HG03342 (cell line): ENCODE results near the gene AKAP7.
"Not testable (repeated sequence)": the region's sequence is repeated elsewhere in the genome, so short reads cannot be mapped to it uniquely, and the experiment has no call there.

Source experiments
- ATAC-seq: cut with Tn5 transposase; IDR thresholded peaks from one replicate; pipeline ENCODE4 v1.9.1; 2021; ENCODE audit warnings: mild to moderate bottlenecking, moderate library complexity; ENCODE audit not compliant: unreplicated experiment

Gene AKAP7

DNA sequence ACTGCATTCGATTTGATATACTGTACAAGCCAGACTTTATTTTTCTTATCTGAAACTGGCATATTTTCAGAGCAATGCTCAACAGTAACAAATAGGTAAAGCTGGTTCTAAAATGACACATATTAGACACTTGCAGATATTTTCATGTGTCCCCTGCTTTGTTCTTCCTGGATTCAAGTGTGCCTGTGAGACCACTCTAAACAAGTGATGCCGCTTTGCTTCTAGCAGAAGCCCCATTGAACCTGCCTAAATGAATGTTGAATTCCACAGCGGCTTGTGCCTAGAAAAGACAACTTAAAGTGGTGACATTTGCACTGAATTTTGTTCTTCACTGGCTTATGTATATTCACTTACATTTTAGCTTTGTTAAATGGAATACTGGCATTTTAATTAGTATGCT lies 115.7 kb downstream of the AKAP7 start:
- ATAC-seq = no peak

DNA sequence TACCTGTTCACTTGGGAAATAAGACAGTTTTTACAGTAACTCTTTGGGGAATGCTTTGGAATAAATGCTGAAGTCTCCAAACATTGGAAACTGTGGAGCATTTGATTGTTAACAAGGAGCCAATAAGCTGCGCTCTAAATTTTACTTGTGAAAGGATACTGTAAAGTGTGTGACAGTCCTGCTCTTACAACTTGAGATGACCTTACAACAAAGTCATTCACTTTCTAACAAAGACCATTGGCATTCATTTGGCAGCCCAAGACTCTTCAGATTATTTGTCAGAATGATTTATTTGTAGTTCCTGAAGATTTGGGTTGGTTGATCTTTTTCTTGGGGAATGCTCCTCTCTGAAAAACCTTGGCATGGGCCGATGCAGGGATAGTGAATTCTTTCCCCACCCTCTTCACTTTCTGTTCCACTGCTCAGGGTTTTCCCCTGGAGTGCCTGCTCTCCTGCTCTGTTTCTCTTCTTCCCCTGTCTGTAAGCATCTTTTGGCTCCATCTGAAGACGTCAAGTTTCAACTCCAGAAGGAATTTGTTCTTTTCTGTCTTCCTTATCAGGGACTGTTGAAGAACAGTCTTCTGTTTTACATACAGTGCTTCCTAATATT lies 116.4 kb downstream of the AKAP7 start:
- ATAC-seq = no peak

DNA sequence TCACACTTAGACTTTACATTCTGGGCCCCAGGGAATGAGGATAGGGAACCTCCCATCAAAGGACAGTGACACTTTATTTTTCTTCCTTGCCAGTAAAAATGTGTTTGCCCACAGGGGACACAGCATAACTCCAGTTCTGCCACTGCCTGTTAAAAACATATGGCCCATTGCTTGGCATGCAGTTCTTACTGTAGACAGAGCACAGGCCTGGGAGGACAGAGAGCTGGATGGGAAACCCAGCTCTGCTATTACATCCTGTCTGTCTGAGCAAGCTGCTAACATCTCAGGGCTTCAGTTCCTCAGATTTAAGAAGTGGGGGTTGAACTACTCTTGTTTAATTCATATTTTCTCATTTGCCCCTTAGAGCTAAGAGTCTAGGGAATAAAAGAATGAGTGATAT lies 120.2 kb downstream of the AKAP7 start:
- ATAC-seq = no peak

DNA sequence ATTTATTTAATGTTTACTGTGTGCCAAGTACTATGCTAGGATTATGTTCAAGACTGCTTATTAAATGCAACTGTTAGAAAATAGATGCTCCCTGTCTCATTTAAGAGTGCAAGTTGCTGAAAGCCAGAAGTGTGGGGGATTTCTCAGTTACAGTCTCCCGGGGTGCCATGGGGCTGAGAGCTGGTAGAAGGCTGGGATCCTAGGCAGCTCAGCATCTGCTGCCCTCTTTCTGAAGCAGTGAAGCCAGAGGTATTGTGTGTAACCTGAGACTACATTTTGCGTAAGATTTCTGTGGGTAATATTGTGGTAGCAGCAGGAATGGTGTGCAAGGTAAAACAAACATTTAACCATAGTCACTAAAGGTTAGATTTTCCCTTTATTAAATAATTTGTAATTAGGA lies 120.6 kb downstream of the AKAP7 start:
- no peak for ATAC-seq

DNA sequence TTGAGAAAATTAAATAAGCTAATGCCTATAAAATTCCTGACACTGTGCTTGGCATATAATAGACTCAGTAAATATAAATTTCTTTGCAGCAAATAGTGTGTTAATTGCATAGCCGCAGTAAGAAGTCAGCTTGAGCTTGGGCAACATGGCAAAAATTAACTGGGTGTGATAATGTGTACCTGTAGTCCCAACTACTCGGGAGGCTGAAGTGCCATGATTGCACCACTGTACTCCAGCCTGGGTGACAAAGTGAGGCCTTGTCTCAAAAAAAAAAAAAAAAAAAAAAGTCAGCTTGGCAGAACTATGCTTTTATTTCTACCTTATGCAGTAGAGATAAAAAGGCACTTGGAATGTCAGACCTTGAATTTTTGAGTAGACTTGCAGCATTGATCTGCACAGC lies 121.8 kb downstream of the AKAP7 start:
- ATAC-seq = no peak

- ATAC-seq = no peak
Measured at GRCh38 chr6:131258010-131258652, 122.9 kb downstream of the AKAP7 start.

GRCh38 chr6:131258816-131259476 lies 123.7 kb downstream of the AKAP7 start:
- no peak for ATAC-seq

DNA sequence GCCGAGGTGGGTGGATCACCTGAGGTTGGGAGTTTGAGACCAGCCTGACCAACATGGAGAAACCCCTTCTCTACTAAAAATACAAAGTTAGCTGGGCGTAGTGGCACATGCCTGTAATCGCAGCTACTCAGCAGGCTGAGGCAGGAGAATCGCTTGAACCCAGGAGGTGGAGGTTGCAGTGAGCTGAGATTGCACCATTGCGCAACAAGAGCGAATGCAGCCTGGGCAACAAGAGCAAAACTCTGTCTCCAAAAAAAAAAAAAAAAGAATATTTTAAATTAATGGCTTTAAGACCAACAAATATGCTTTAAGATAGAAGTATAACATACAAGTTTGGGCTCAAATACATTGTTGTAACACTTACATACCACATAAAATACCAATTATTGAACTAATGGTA lies 125.7 kb downstream of the AKAP7 start:
- not testable (repeated sequence) for ATAC-seq

DNA sequence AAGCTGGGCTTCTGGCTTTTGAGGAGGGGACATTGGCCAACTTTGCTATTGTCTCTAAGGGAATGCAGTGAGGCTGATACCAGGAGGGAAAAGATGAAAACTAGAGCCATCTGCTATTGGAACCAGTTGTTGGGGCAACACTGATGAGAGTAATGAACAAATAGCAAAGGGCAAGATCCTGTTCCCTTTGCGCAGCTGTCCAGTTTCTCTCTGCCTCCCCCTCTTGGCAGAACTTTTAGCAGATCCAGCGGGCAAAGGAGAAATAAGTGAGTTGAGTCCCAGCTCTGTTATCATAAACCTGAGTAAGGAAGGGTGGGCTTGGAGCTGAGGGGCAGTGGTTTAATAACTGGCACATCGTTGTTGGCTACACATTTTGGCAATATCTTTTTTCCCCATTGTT lies 126.8 kb downstream of the AKAP7 start:
- ATAC-seq = no peak

- ATAC-seq = no peak
Measured at GRCh38 chr6:131265939-131266338, 130.7 kb downstream of the AKAP7 start.

GRCh38 chr6:131268303-131268702 lies 133.0 kb downstream of the AKAP7 start:
- ATAC-seq = no peak

- ATAC-seq = no peak
Measured at GRCh38 chr6:131269565-131270391, 134.5 kb downstream of the AKAP7 start.

DNA sequence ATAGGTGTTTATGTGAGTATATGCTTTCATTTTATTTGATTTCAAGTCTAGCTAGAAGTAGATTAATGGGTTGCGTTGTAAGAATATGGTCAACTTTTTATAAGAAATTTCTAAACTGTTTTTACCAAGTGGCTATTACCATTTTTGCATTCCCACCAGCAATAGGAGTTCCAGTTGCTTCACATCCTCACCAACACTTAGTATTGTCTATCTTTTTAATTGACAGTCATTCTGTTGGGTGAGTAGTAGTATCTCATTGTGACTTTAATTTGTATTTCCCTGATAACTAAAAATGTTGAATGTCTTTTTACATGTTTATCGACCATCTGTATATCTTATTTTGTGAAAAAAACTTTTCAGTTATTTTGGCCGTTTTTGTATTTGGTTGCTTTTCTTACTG lies 135.3 kb downstream of the AKAP7 start:
- ATAC-seq = no peak

GRCh38 chr6:131275273-131275672 lies 140.0 kb downstream of the AKAP7 start:
- ATAC-seq = no peak

- no peak for ATAC-seq
Measured at GRCh38 chr6:131277591-131277990, 142.3 kb downstream of the AKAP7 start.

- ATAC-seq = no peak
Measured at GRCh38 chr6:131281471-131282270, 146.4 kb downstream of the AKAP7 start.

- ATAC-seq = no peak
Measured at GRCh38 chr6:131282365-131282764, 147.1 kb downstream of the AKAP7 start.

- ATAC-seq = no peak
Measured at GRCh38 chr6:131283466-131284175, 148.4 kb downstream of the AKAP7 start.

DNA sequence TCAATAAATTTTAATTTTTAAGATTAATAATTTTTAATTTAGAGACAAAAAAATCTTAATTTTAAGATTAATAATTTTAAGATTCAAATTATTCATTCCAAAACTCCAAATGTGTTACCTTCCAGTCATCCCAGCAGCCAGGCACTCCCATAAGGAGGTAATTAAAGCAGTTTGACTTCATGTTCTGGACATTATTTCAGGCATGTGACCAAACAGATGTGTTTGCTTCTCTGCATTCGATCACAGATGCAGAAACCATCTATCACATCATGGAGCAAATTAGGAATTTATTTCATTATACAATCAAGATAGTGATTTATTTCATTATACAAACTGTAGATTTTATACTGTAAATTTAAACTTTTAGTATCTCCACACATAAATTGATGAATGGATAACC lies 150.3 kb downstream of the AKAP7 start:
- ATAC-seq = no peak

GRCh38 chr6:131286469-131287040 lies 151.3 kb downstream of the AKAP7 start:
- ATAC-seq = no peak
